ENCODE data around the gene M1AP. TPM values are rescaled to one million over a fixed set of nuclear protein-coding genes. Genes with fewer than 3 reads are reported as not detected.

Gene M1AP
- total RNA-seq, 4 donors from 2014 or later = 0.38 to 2.7 (median 0.52) TPM; not detected in 1

- DNase-seq (ENCODE audit: low spot score in 2 of 2) = peak in 1 of 2 donors; percentile 85
- no peak overlapping the region for H3K4me3 ChIP-seq (ENCODE audit: low read depth, poor library complexity, severe bottlenecking)
- intact Hi-C loops (cut with DNase I; ENCODE audit: low total_unique reads) = no loop called here
- 81 to 85% methylated on average over 21 of the region's 21 CpGs for WGBS, 2 donors
- TF ChIP-seq CTCF (IDR thresholded peaks at IDR 0.05) = no peak
- TF ChIP-seq POLR2A (IDR thresholded peaks at IDR 0.05) = no peak
These were observed 95.9 kb downstream of the M1AP start for GRCh38 chr2:74551942-74552913.

GRCh38 chr2:74551530-74551929 lies 96.6 kb downstream of the M1AP start:
- DNase-seq (ENCODE audit: low spot score in 2 of 2) = peak in 1 of 2 donors; percentile 34
- H3K4me3 ChIP-seq (ENCODE audit: low read depth, poor library complexity, severe bottlenecking) = no peak overlapping the region
- TF ChIP-seq POLR2A (IDR thresholded peaks at IDR 0.05) (no peak), CTCF (IDR thresholded peaks at IDR 0.05) (no peak)
- intact Hi-C loops (cut with DNase I; ENCODE audit: low total_unique reads) = no loop called here

GRCh38 chr2:74550231-74550630 lies 97.9 kb downstream of the M1AP start:
- TF ChIP-seq CTCF (IDR thresholded peaks at IDR 0.05) (no peak), POLR2A (IDR thresholded peaks at IDR 0.05) (no peak)
- H3K4me3 ChIP-seq (ENCODE audit: low read depth, poor library complexity, severe bottlenecking) = no peak overlapping the region
- WGBS, 2 donors = 88 to 94% methylated on average over 7 of the region's 7 CpGs
- intact Hi-C loops (cut with DNase I; ENCODE audit: low total_unique reads) = no loop called here
- peak in 1 of 2 donors; percentile 82 for DNase-seq (ENCODE audit: low spot score in 2 of 2)

GRCh38 chr2:74548900-74549826 lies 99.0 kb downstream of the M1AP start:
- DNase-seq (ENCODE audit: low spot score in 2 of 2) = peak in 1 of 2 donors; percentile 91
- 10% methylated on average over 40 to 56 of the region's 85 CpGs for WGBS, 2 donors
- H3K4me3 ChIP-seq (ENCODE audit: low read depth, poor library complexity, severe bottlenecking) = peak overlapping the region; percentile 8
- intact Hi-C loops (cut with DNase I; ENCODE audit: low total_unique reads) = no loop called here
- no peak for TF ChIP-seq CTCF (IDR thresholded peaks at IDR 0.05)
- TF ChIP-seq POLR2A (IDR thresholded peaks at IDR 0.05) = no peak

- WGBS, 2 donors = 14 to 19% methylated on average over 15 to 17 of the region's 26 CpGs
- intact Hi-C loops (cut with DNase I; ENCODE audit: low total_unique reads) = no loop called here
- no peak for TF ChIP-seq CTCF (IDR thresholded peaks at IDR 0.05)
- no peak for TF ChIP-seq POLR2A (IDR thresholded peaks at IDR 0.05)
- peak overlapping the region; percentile 8 for H3K4me3 ChIP-seq (ENCODE audit: low read depth, poor library complexity, severe bottlenecking)
- peak in 1 of 2 donors; percentile 70 for DNase-seq (ENCODE audit: low spot score in 2 of 2)
These were observed 99.7 kb downstream of the M1AP start for GRCh38 chr2:74548285-74548899.

Measured in lower leg skin (tissue), 4 donors.